Inflammatory macrophage treated with lipopolysaccharide for 4 hours (primary cell): ENCODE results near the gene LAMA2.
"Not testable (repeated sequence)": the region's sequence is repeated elsewhere in the genome, so short reads cannot be mapped to it uniquely, and the experiment has no call there.

Experiments
- DNase-seq: peaks from one replicate; pipeline ENCODE4 v3.0.0-alpha.2; 2020

LAMA2 gene

GRCh38 chr6:129008591-129008990, 125.7 kb downstream of the LAMA2 start:
- no peak for DNase-seq

- DNase-seq, result no peak
Measured at GRCh38 chr6:129009851-129010250, 126.9 kb downstream of the LAMA2 start.

- no peak for DNase-seq
Measured at GRCh38 chr6:129014302-129014701, 131.4 kb downstream of the LAMA2 start.

GRCh38 chr6:129015721-129016120, 132.8 kb downstream of the LAMA2 start:
- DNase-seq, result no peak

GRCh38 chr6:129016844-129017243, 133.9 kb downstream of the LAMA2 start:
- no peak for DNase-seq

- DNase-seq, result no peak
Measured at GRCh38 chr6:129022011-129022553, 139.1 kb downstream of the LAMA2 start.

GRCh38 chr6:129026601-129027000, 143.7 kb downstream of the LAMA2 start:
- no peak for DNase-seq

- DNase-seq, result no peak
Measured at GRCh38 chr6:129029778-129030177, 146.8 kb downstream of the LAMA2 start.

- no peak for DNase-seq
Measured at GRCh38 chr6:129030215-129030614, 147.3 kb downstream of the LAMA2 start.

- no peak for DNase-seq
Measured at GRCh38 chr6:129031051-129031599, 148.2 kb downstream of the LAMA2 start.

- DNase-seq, result no peak
Measured at GRCh38 chr6:129032602-129033001, 149.7 kb downstream of the LAMA2 start.

- no peak for DNase-seq
Measured at GRCh38 chr6:129033180-129033579, 150.2 kb downstream of the LAMA2 start.

- DNase-seq, result no peak
Measured at GRCh38 chr6:129033581-129033980, 150.6 kb downstream of the LAMA2 start.

- no peak for DNase-seq
Measured at GRCh38 chr6:129041563-129041962, 158.6 kb downstream of the LAMA2 start.

GRCh38 chr6:129046526-129046925, 163.6 kb downstream of the LAMA2 start:
- no peak for DNase-seq

- DNase-seq, result no peak
Measured at GRCh38 chr6:129047834-129048233, 164.9 kb downstream of the LAMA2 start.

GRCh38 chr6:129050086-129050485, 167.1 kb downstream of the LAMA2 start:
- DNase-seq, result no peak

- not testable (repeated sequence) for DNase-seq
Measured at GRCh38 chr6:129053143-129053542, 170.2 kb downstream of the LAMA2 start.

- no peak for DNase-seq
Measured at GRCh38 chr6:129055796-129056195, 172.9 kb downstream of the LAMA2 start.

GRCh38 chr6:129059650-129060049, 176.7 kb downstream of the LAMA2 start:
- DNase-seq, result no peak

- no peak for DNase-seq
Measured at GRCh38 chr6:129069006-129069405, 186.1 kb downstream of the LAMA2 start.

- no peak for DNase-seq
Measured at GRCh38 chr6:129073051-129073450, 190.1 kb downstream of the LAMA2 start.

GRCh38 chr6:129073691-129074395, 190.9 kb downstream of the LAMA2 start:
- DNase-seq, result no peak

- no peak for DNase-seq
Measured at GRCh38 chr6:129084406-129084805, 201.5 kb downstream of the LAMA2 start.

- DNase-seq, result not testable (repeated sequence)
Measured at GRCh38 chr6:129088481-129088880, 205.5 kb downstream of the LAMA2 start.
